Neural progenitor cell (in vitro differentiated cells): ENCODE results near the gene NFIX.

Source experiments
- CTCF ChIP-seq: fragments of 200-600 bp; sonication (generic); IDR thresholded peaks from 2 replicates; pipeline ENCODE4 v1.5.1; 2017; ENCODE audit warnings: antibody characterized with exemption, mild to moderate bottlenecking
- EZH2 ChIP-seq: fragments of 200-600 bp; sonication (generic); IDR thresholded peaks from 2 replicates; pipeline ENCODE4 v1.6.1; 2017; ENCODE audit warnings: antibody characterized with exemption, mild to moderate bottlenecking, moderate library complexity
- EZH2phosphoT487 ChIP-seq: fragments of 200-600 bp; sonication (generic); IDR thresholded peaks from 2 replicates; pipeline ENCODE4 v1.6.1; 2017; ENCODE audit warnings: antibody characterized with exemption

- TF ChIP-seq CTCF, result no peak
- peak; percentile 55 for TF ChIP-seq EZH2phosphoT487
- TF ChIP-seq EZH2, result peak; percentile 74
These were observed 60.9 kb downstream of the NFIX start for GRCh38 chr19:13056052-13056660.
